ENCODE results near the gene DCAF4L1.

Gene DCAF4L1

GRCh38 chr4:41991916-41992767 lies 10.6 kb downstream of the DCAF4L1 start:
- no peak for DNase-seq

GRCh38 chr4:41992967-41993857 lies 11.7 kb downstream of the DCAF4L1 start:
- DNase-seq, result no peak

GRCh38 chr4:41994461-41994985 lies 13.0 kb downstream of the DCAF4L1 start:
- no peak for DNase-seq

DNA sequence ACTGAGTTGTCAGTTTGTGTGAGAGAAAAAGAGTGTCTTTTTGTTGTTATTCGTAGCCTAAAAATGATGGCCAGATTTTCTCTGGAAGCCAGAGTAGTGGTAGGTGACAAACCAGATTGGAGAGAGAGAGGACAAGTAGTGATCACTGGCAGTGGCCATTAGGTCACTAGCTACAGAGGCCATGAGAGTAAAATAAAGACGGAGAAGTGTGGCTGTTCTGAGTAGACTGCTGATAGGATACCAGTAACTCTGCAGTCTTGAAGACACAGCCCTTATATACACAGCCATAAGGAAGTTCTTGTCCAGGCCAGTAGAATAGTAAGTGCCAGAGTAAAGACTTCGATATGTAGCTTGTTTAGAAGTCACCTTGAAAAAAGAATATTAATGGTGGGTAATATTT lies 16.5 kb downstream of the DCAF4L1 start:
- no peak for DNase-seq

GRCh38 chr4:41999321-41999720 lies 17.8 kb downstream of the DCAF4L1 start:
- no peak for DNase-seq

- no peak for DNase-seq
Measured at GRCh38 chr4:42008011-42008786, 26.6 kb downstream of the DCAF4L1 start.

DNA sequence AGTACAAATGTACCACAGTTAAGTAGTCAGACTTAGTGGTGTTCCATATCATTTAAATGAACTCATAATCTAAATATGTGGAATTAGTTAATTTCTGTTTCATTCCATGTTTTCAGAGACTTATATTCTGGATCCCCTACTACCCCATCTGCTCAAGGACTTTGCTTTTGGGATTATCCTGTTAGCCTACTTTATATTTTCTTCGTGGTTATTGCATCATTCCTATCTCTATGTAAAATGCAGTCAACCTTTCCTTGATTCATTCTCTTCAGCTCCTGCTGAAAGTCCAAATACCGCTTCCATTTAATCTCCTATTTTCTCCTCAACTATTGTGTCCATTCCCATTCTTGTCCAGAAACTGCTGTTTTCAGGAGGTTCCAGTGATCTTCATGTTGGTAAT lies 33.9 kb downstream of the DCAF4L1 start:
- no peak for DNase-seq

GRCh38 chr4:42018451-42018850 lies 36.9 kb downstream of the DCAF4L1 start:
- DNase-seq, result no peak

Data from T1000 (cell line).